HEK293T (cell line): ENCODE results near the gene KLHL22.

ENCODE experiments used
- BHLHE40 ChIP-seq: fragments of 450-650 bp; IDR thresholded peaks from 2 replicates; pipeline ENCODE4 v1.6.1; 2016; ENCODE audit warnings: mild to moderate bottlenecking, moderate library complexity, borderline replicate concordance
- CTBP1 ChIP-seq: fragments of 450-650 bp; IDR thresholded peaks from 2 replicates; pipeline ENCODE4 v1.6.1; 2016; ENCODE audit warnings: borderline replicate concordance
- ELF4 ChIP-seq: fragments of 450-650 bp; IDR thresholded peaks from 2 replicates; pipeline ENCODE4 v1.6.1; 2017; ENCODE audit warnings: antibody characterized with exemption
- FOXA1 ChIP-seq: fragments of 450-650 bp; IDR thresholded peaks from 2 replicates; pipeline ENCODE4 v1.6.1; 2016; ENCODE audit warnings: mild to moderate bottlenecking
- FOXK2 ChIP-seq: fragments of 450-650 bp; IDR thresholded peaks from 2 replicates; pipeline ENCODE4 v1.6.1; 2016; ENCODE audit warnings: mild to moderate bottlenecking
- FOXM1 ChIP-seq: fragments of 450-650 bp; IDR thresholded peaks from 2 replicates; pipeline ENCODE4 v1.6.1; 2017; ENCODE audit warnings: mild to moderate bottlenecking, borderline replicate concordance
- HDGF ChIP-seq: fragments of 450-650 bp; IDR thresholded peaks from 2 replicates; pipeline ENCODE4 v1.6.1; 2017; ENCODE audit warnings: antibody characterized with exemption, borderline replicate concordance
- LEF1 ChIP-seq: fragments of 450-650 bp; IDR thresholded peaks from 2 replicates; pipeline ENCODE4 v1.6.1; 2017; ENCODE audit warnings: mild to moderate bottlenecking, borderline replicate concordance
- NFRKB ChIP-seq: fragments of 450-650 bp; IDR thresholded peaks from 2 replicates; pipeline ENCODE4 v1.6.1; 2016; ENCODE audit warnings: mild to moderate bottlenecking, moderate library complexity
- SP1 ChIP-seq: fragments of 450-650 bp; IDR thresholded peaks from 2 replicates; pipeline ENCODE4 v1.6.1; 2017
- SUZ12 ChIP-seq: fragments of 450-650 bp; IDR thresholded peaks from 2 replicates; pipeline ENCODE4 v1.6.1; 2016; ENCODE audit warnings: mild to moderate bottlenecking

GRCh38 chr22:20509344-20510047 is 13.9 kb upstream of the KLHL22 start:
- TF ChIP-seq NFRKB, result no peak
- TF ChIP-seq ELF4, result no peak
- no peak for TF ChIP-seq SUZ12
- TF ChIP-seq FOXM1, result no peak
- TF ChIP-seq SP1, result no peak
- TF ChIP-seq BHLHE40, result no peak
- TF ChIP-seq LEF1, result no peak
- no peak for TF ChIP-seq CTBP1
- TF ChIP-seq HDGF, result no peak
- no peak for TF ChIP-seq FOXA1
- no peak for TF ChIP-seq FOXK2
